ENCODE measurements around the gene HOXB7. TPM values are rescaled to one million over a fixed set of nuclear protein-coding genes. Genes with fewer than 3 reads are reported as not detected.

Gene HOXB7
- total RNA-seq, 3 donors from 2014 or later = 10.9 to 29.1 (median 22.4) TPM

- H3K4me1 ChIP-seq (ENCODE audit: low read depth) = peaks cover 7% of the 10 kb centered on the region
- intact Hi-C loops (cut with DNase I, micrococcal nuclease) = no loop called here
These were observed 28.3 kb upstream of the HOXB7 start for GRCh38 chr17:48639136-48639535.

GRCh38 chr17:48637323-48638260 lies 26.8 kb upstream of the HOXB7 start:
- peak overlapping the region; percentile 12 for H3K4me3 ChIP-seq

More at GRCh38 chr17:48639136-48639535, 28.3 kb upstream of the HOXB7 start:
- ATAC-seq = peak; percentile 63
- no peak for TF ChIP-seq CTCF (IDR thresholded peaks at IDR 0.05)
- H3K9me3 ChIP-seq = no peaks in the 10 kb centered on the region
- H3K4me3 ChIP-seq = no peak overlapping the region
- H3K36me3 ChIP-seq (ENCODE audit: low read depth) = no peaks in the 10 kb centered on the region
- DNase-seq = peak; percentile 89 to 91 (median 91)

GRCh38 chr17:48636177-48637018 lies 25.6 kb upstream of the HOXB7 start:
- peak; percentile 64 for ATAC-seq
- H3K4me3 ChIP-seq = no peak overlapping the region
- no peaks in the 10 kb centered on the region for H3K9me3 ChIP-seq

More at GRCh38 chr17:48637323-48638260, 26.8 kb upstream of the HOXB7 start:
- peaks cover 12% of the 10 kb centered on the region for H3K4me1 ChIP-seq (ENCODE audit: low read depth)
- no peak for TF ChIP-seq CTCF (IDR thresholded peaks at IDR 0.05)
- no peaks in the 10 kb centered on the region for H3K9me3 ChIP-seq
- no peaks in the 10 kb centered on the region for H3K36me3 ChIP-seq (ENCODE audit: low read depth)
- ATAC-seq (peak; percentile 7), DNase-seq (peak in 2 of 3 donors; percentile 45)
- intact Hi-C loops (cut with DNase I, micrococcal nuclease) = no loop called here

DNA sequence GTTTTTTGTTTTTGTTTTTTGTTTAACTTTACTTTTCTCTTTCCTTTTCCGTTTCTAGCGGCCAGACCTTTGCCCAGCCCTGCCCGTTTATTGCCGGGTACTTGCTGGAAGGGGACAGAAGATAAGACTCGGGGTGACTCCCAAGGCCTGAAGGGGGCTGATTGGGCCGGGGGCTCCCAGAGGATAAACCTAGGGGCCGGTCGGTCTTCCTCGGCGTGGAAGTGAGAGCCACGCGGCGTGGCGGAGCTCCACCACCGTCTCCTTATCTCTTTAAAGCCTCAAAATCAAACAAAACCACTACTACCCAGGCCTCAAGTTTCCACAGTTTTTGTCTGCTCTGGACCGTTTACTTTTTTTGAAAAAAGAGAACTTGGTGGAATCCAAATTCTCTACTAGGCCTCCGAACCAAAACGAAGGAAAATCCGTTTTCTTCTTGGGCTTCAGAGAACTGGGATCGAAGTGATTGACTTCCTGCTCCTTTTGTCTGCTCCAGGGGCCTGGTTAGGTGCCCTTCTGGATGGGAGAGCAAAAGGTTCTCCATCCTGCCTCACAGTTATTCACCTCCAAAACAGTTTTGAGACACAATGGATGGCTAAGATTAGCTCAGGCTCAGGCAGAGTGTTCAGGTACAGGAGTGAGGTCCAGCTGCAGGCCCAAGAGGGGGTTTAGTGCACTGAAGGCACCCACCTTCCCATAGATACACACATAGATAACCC lies 23.8 kb upstream of the HOXB7 start:
- no peak overlapping the region for H3K4me3 ChIP-seq
- H3K9me3 ChIP-seq = no peaks in the 10 kb centered on the region
- intact Hi-C loops (cut with DNase I, micrococcal nuclease) = no loop called here
- H3K4me1 ChIP-seq (ENCODE audit: low read depth) = peaks cover 7% of the 10 kb centered on the region
- ATAC-seq (peak; percentile 31), DNase-seq (peak; percentile 84 to 85 (median 85))
- TF ChIP-seq CTCF (IDR thresholded peaks at IDR 0.05) = no peak
- H3K36me3 ChIP-seq (ENCODE audit: low read depth) = no peaks in the 10 kb centered on the region

More at GRCh38 chr17:48636177-48637018, 25.6 kb upstream of the HOXB7 start:
- peaks cover 7% of the 10 kb centered on the region for H3K4me1 ChIP-seq (ENCODE audit: low read depth)
- peak; percentile 70 for TF ChIP-seq CTCF (IDR thresholded peaks at IDR 0.05)
- no peaks in the 10 kb centered on the region for H3K36me3 ChIP-seq (ENCODE audit: low read depth)
- intact Hi-C loops (cut with DNase I, micrococcal nuclease) = no loop called here
- peak; percentile 90 to 94 (median 92) for DNase-seq

DNA sequence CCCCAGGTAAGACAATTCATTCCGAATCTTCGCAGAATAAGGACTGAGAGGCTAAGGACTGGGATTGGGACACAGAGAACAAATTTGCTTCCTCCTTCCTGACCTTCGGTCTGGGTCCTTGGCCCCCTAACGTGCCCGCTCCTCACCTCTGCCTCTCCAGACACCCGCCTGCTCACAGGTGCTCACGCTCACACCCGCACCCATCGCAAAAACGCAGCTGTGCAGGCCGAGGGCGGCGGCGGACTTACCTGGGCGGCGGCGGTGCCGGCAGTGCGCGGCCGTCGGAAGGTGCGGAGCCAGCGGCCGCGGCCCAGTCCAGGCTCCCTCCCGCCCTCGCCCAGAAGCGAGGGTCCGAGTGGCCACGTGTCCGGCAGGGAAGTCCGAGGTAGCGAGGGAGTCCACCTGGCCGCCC lies 22.5 kb upstream of the HOXB7 start:
- TF ChIP-seq CTCF (IDR thresholded peaks at IDR 0.05) = no peak
- Histone ChIP-seq H3K9me3 (no peaks in the 10 kb centered on the region), H3K4me3 (peak overlapping the region; percentile 3), H3K36me3 (ENCODE audit: low read depth) (no peaks in the 10 kb centered on the region), H3K4me1 (ENCODE audit: low read depth) (peaks cover 15% of the 10 kb centered on the region)
- intact Hi-C loops (cut with DNase I, micrococcal nuclease) = no loop called here
- DNase-seq (peak in 2 of 3 donors; percentile 33 to 60), ATAC-seq (peak; percentile 6)
